Measurements from ENCODE around the gene NBAS. TPM values are rescaled to one million over a fixed set of nuclear protein-coding genes. Genes with fewer than 3 reads are reported as not detected.

The NBAS gene
- polyA plus RNA-seq, 1 experiment: 35.6 TPM

GRCh38 chr2:15539999-15540398 lies 21.1 kb downstream of the NBAS start:
- CTCF ChIA-PET: no interaction called here
- DNase-seq (ENCODE audit: low read depth): no peak
- Histone ChIP-seq H3K4me3 (ENCODE audit: low read depth, low read length) (no peak overlapping the region), H3K36me3 (ENCODE audit: control insufficient read depth, insufficient read depth, low read length) (0 out of 2 replicates have a peak, but pooled peaks cover 2% of the 10 kb centered on the region), H3K27me3 (ENCODE audit: control insufficient read depth, insufficient read depth, low read length) (no peaks in the 10 kb centered on the region)
- POLR2A ChIA-PET: no interaction called here
- TF ChIP-seq CTCF (IDR thresholded peaks at IDR 0.05; ENCODE audit: insufficient read depth, low read depth, low read length): no peak

GRCh38 chr2:15538792-15539191 lies 22.3 kb downstream of the NBAS start:
- no peak for TF ChIP-seq CTCF (IDR thresholded peaks at IDR 0.05; ENCODE audit: insufficient read depth, low read depth, low read length)
- POLR2A ChIA-PET: no interaction called here
- CTCF ChIA-PET: no interaction called here
- H3K27me3 ChIP-seq (ENCODE audit: control insufficient read depth, insufficient read depth, low read length): no peaks in the 10 kb centered on the region
- no peak for DNase-seq (ENCODE audit: low read depth)
- H3K36me3 ChIP-seq (ENCODE audit: control insufficient read depth, insufficient read depth, low read length): no peaks in the 10 kb centered on the region
- no peak overlapping the region for H3K4me3 ChIP-seq (ENCODE audit: low read depth, low read length)

GRCh38 chr2:15533860-15534480 lies 27.2 kb downstream of the NBAS start:
- ChIA-PET POLR2A (no interaction called here), CTCF (no interaction called here)
- H3K4me3 ChIP-seq (ENCODE audit: low read depth, low read length): no peak overlapping the region
- TF ChIP-seq CTCF (IDR thresholded peaks at IDR 0.05; ENCODE audit: insufficient read depth, low read depth, low read length): no peak
- no peak for DNase-seq (ENCODE audit: low read depth)
- H3K27me3 ChIP-seq (ENCODE audit: control insufficient read depth, insufficient read depth, low read length): no peaks in the 10 kb centered on the region
- no peaks in the 10 kb centered on the region for H3K36me3 ChIP-seq (ENCODE audit: control insufficient read depth, insufficient read depth, low read length)

GRCh38 chr2:15532996-15533395 lies 28.1 kb downstream of the NBAS start:
- ChIA-PET CTCF (no interaction called here), POLR2A (no interaction called here)
- DNase-seq (ENCODE audit: low read depth): no peak
- TF ChIP-seq CTCF (IDR thresholded peaks at IDR 0.05; ENCODE audit: insufficient read depth, low read depth, low read length): no peak
- Histone ChIP-seq H3K36me3 (ENCODE audit: control insufficient read depth, insufficient read depth, low read length) (no peaks in the 10 kb centered on the region; the same call in 1 of the 2 replicates), H3K4me3 (ENCODE audit: low read depth, low read length) (no peak overlapping the region), H3K27me3 (ENCODE audit: control insufficient read depth, insufficient read depth, low read length) (no peaks in the 10 kb centered on the region)

- CTCF ChIA-PET: interaction anchor here (0.7 to 1.2 kb wide), 2 partner anchors 9 to 16 kb away, joined by 3 to 4 read pairs; no protein-coding TSS in a partner anchor
- Histone ChIP-seq H3K36me3 (ENCODE audit: control insufficient read depth, insufficient read depth, low read length) (no peaks in the 10 kb centered on the region; the same call in 1 of the 2 replicates), H3K4me3 (ENCODE audit: low read depth, low read length) (no peak overlapping the region), H3K27me3 (ENCODE audit: control insufficient read depth, insufficient read depth, low read length) (no peaks in the 10 kb centered on the region)
- TF ChIP-seq CTCF (IDR thresholded peaks at IDR 0.05; ENCODE audit: insufficient read depth, low read depth, low read length): no peak
- DNase-seq (ENCODE audit: low read depth): no peak
- POLR2A ChIA-PET: no interaction called here
Measured at GRCh38 chr2:15531095-15531854, 29.9 kb downstream of the NBAS start.

Measured in BJ (cell line).